ENCODE results near the gene HEYL.
A peak's percentile ranks its signal among the peaks of the same experiment; 100 is the strongest.
"Not testable (repeated sequence)": the region's sequence is repeated elsewhere in the genome, so short reads cannot be mapped to it uniquely, and the experiment has no call there.

Gene HEYL

GRCh38 chr1:39601667-39602255 lies 37.7 kb downstream of the HEYL start:
- ATAC-seq = not testable (repeated sequence)

- ATAC-seq = no peak
These were observed 43.3 kb downstream of the HEYL start for GRCh38 chr1:39596163-39596562.

DNA sequence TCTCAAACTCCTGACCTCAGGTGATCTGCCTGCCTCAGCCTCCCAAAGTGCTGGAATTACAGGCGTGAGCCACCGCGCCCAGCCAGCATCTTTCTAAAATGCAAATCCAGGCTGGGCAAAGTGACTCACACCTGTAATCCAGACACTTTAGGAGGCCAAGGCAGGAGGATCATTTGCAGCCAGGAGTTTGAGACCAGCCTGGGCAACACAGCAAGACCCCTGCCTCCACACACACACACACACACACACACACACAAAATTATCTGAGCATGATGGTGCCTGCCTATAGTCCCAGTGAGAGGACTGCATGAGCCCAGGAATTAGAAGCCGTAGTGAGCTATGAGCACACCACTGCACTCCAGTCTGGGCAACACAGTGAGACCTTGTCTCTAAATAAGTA lies 46.1 kb downstream of the HEYL start:
- no peak for ATAC-seq

DNA sequence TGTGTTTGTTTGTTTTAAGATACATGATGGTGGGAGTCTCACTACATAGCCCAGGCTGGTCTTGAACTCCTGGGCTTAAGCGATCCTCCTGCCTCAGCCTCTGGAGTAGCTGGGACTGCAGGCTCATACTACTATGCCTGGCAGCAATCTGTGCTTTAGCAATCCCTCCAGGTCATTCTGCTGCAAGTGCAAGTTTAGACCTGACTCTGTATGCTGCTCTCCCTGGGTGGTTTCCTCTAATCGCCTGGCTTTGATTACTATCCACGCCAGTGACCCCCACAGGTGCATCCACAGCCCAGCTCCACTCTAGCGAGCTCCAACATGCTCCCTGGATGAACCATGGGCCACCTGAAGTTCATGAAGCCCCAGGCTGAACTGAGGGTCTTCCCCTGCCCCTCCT lies 47.4 kb downstream of the HEYL start:
- ATAC-seq = no peak

GRCh38 chr1:39590546-39590945 lies 48.9 kb downstream of the HEYL start:
- no peak for ATAC-seq

DNA sequence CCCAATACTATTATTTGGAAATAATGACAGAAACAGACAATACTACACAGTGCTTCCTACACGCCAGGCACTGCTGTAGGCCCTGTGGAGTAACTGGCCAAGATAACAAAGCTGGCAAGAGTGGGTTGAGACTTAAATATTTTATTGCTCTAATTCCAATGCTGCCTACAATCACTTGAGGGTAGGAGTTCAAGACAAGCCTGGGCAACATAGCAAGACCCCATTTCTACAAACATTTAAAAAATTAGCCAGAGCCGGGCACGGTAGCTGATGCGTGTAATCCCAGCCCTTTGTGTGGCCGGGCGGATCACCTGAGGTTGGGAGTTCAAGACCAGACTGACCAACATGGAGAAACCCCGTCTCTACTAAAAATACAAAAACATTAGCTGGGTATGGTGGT lies 53.5 kb downstream of the HEYL start:
- no peak for ATAC-seq

DNA sequence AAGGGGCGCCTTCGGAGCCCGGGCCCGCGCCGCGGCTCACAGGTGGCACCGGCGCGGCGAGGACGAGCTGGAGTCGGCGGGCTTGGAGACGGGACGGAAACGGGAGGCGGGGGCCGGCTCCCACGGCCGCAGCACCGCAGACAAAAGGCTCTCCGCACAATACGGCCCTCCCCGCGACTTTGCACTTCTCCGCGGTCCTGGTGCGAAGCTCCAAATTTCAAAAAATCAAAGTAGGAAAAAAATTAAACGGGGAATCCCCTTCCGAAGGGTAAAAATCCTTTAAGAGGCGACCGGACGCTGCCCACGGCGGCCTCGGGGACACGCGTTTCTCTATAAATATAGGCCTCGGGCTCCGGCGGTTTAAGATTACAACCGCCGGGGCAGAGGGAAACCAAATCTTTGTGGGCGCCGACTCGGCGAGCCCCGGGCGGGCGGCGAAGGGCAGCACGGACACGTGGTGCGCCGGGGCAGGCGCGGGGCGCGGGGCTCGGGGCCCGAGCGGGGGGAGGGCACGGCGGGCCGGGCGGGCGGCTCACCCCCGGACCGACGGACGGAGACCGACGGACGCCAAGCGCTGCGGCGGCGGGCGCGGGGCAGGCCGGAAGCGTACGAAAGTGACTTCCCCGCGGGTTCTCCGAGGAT lies 63.3 kb downstream of the HEYL start:
- ATAC-seq = peak in 1 of 2 donors; percentile 4

- ATAC-seq = peak in 1 of 2 donors; percentile 14
These were observed 64.0 kb downstream of the HEYL start for GRCh38 chr1:39575191-39576015.

DNA sequence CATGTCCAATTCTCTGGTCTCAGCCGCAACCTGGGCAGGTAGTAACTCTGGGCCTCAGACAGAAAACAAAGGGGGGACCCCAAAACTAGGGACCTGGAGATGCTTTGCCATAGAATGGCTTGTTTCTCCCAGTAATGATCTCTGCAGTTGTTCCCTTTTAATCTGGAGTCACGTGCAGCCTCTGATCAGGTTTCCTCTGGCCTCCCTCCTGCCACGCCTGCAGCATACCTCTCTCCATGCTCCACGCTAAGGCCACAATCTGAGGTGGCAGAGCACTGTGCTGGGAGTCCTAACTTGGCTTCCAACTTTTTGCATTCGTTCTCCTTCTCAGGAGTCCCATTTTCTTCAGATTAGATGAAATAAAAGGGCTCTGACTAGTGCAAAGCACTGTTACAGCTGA lies 64.8 kb downstream of the HEYL start:
- no peak for ATAC-seq
